Gastrocnemius medialis (tissue), 4 donors: ENCODE measurements around the gene RPS6KL1.

Source experiments
- POLR2A ChIP-seq, 2 donors: fragments of 450-650 bp; IDR thresholded peaks; one replicate each; pipeline ENCODE4 v1.6.1; 2017; ENCODE audit warnings: antibody characterized with exemption in 2 of 2, mild to moderate bottlenecking in 2 of 2, moderate library complexity in 2 of 2
- TF ChIP-seq, protein P1 (sequence below), 5 experiments: fragments of 450-650 bp in 3 of 5; fragments of 200-600 bp in 2 of 5; sonication (generic) in 2 of 5; IDR thresholded peaks in 4 of 5; conservative IDR thresholded peaks in 1 of 5; 1 replicate in 4 of 5; 2 replicates in 1 of 5; pipeline ENCODE4 v1.5.1; 2016 to 2019; ENCODE audit warnings: antibody characterized with exemption in 5 of 5, mild to moderate bottlenecking in 3 of 5, moderate library complexity in 3 of 5

DNA sequence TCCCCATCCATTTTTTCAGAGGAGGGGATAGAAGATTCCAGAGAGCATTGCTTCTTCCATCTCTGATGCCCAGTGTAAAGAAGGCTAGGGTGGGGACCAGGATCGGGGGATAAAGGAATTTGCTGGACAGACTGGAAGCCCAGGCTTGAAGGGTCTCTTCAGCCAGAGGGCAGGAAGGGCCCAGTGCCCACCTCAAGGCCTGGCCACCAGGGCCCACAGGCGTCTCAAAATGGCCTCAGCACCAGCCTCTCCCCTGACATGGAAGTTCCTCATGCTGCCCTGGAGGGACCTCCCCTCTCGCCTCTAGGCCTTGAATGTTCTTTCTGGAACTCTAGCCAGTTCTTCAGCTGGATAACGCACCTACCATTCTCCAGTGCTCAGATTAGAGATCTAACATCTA is 2.8 kb downstream of the RPS6KL1 start:
- no peak for TF ChIP-seq POLR2A (IDR thresholded peaks at IDR 0.05)
- TF ChIP-seq, protein P1, sequence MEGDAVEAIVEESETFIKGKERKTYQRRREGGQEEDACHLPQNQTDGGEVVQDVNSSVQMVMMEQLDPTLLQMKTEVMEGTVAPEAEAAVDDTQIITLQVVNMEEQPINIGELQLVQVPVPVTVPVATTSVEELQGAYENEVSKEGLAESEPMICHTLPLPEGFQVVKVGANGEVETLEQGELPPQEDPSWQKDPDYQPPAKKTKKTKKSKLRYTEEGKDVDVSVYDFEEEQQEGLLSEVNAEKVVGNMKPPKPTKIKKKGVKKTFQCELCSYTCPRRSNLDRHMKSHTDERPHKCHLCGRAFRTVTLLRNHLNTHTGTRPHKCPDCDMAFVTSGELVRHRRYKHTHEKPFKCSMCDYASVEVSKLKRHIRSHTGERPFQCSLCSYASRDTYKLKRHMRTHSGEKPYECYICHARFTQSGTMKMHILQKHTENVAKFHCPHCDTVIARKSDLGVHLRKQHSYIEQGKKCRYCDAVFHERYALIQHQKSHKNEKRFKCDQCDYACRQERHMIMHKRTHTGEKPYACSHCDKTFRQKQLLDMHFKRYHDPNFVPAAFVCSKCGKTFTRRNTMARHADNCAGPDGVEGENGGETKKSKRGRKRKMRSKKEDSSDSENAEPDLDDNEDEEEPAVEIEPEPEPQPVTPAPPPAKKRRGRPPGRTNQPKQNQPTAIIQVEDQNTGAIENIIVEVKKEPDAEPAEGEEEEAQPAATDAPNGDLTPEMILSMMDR (IDR thresholded peaks at IDR 0.05 in 4 of 5, conservative IDR thresholded peaks at IDR 0.05 in 1 of 5), result no peak
